DND-41 (cell line): Measurements from ENCODE around the gene GFOD2.

Experiments used
- CTCF ChIP-seq: IDR thresholded peaks from 2 replicates; pipeline ENCODE4 v1.5.1; 2012; ENCODE audit warnings: borderline replicate concordance, low read length, moderate library complexity, mild to moderate bottlenecking; ENCODE audit not compliant: poor library complexity, severe bottlenecking; ENCODE audit errors: extremely low read depth
- EZH2 ChIP-seq: IDR thresholded peaks from 3 replicates; pipeline ENCODE4 v1.6.1; 2012; ENCODE audit warnings: borderline replicate concordance, low read depth, mild to moderate bottlenecking, moderate library complexity, low read length, inconsistent platforms; ENCODE audit not compliant: severe bottlenecking

- TF ChIP-seq CTCF (peak; percentile 73), EZH2 (no peak)
Observed at GRCh38 chr16:67672739-67673662, 46.1 kb downstream of the GFOD2 start.
